Spinal cord (tissue), 4 donors: ENCODE data around the gene TRUB1. TPM values are rescaled to one million over a fixed set of nuclear protein-coding genes. Genes with fewer than 3 reads are reported as not detected.

Experiments used
- polyA plus RNA-seq, 2 donors: library from polyadenylated mRNA; unstranded; fragments of 120-200 nt; gene quantifications; one replicate each; pipeline ENCODE4 v1.2.1, GENCODE V29; 2013; ENCODE audit not compliant: insufficient read length in 2 of 2
- small RNA-seq: library from RNA; depleted of rRNA; stranded (forward); fragments of <200 nt; gene quantifications from one replicate; pipeline ENCODE3, GENCODE V24; 2014; ENCODE audit warnings: low replicate concordance
- total RNA-seq, 2 donors: library from RNA; depleted of rRNA in 1 of 2; stranded (reverse); fragments of 120-200 nt in 1 of 2; fragments of >200 nt in 1 of 2; gene quantifications; one replicate each; pipeline versions ENCODE4 v1.2.3 to v1.2.4, GENCODE V29; 2013 to 2014

Gene TRUB1
- total and polyA plus RNA-seq, 4 donors: 24.6 to 51.9 (median 30.2) TPM

Small RNAs within 50 kb of the gene (small RNA-seq; reads per million reads assigned to genes)
- not detected for gene RNU6-1121P

Other genes starting within 250 kb of the TRUB1 start
- gene FHIP2A, start 116.4 kb upstream of the TRUB1 start, total RNA-seq: 10 to 100 TPM; 26.8 to 46.4 TPM
- gene FHIP2A, start 116.4 kb upstream of the TRUB1 start, polyA plus RNA-seq: 10 to 100 TPM; 27.3 to 27.9 TPM
- 100 to 1,000 TPM in 1 of 2 donors, 10 to 100 TPM in 1; 60.2 to 180 TPM for gene ATRNL1, start 155.2 kb downstream of the TRUB1 start, total RNA-seq
- 10 to 100 TPM; 11.7 to 16.8 TPM for gene ATRNL1, start 155.2 kb downstream of the TRUB1 start, polyA plus RNA-seq